Body of pancreas (tissue), 4 donors: ENCODE data around the gene NLRP10.

ENCODE experiments used
- CTCF ChIP-seq, 7 experiments: fragments of 450-650 bp in 4 of 7; fragments of 200-600 bp in 3 of 7; sonication (generic) in 3 of 7; IDR thresholded peaks; one replicate each; pipeline ENCODE4 v1.5.1; 2016 to 2019; ENCODE audit warnings: antibody characterized with exemption in 7 of 7
- POLR2A ChIP-seq, 3 donors: fragments of 450-650 bp; IDR thresholded peaks; one replicate each; pipeline ENCODE4 v1.6.1; 2016; ENCODE audit warnings: antibody characterized with exemption in 3 of 3, mild to moderate bottlenecking in 2 of 3

- TF ChIP-seq CTCF (IDR thresholded peaks at IDR 0.05) (no peak), POLR2A (IDR thresholded peaks at IDR 0.05) (no peak)
These were observed 23.6 kb downstream of the NLRP10 start, which contains the start of gene OR10A3 for GRCh38 chr11:7941608-7942007.
